ENCODE measurements around the gene ST14. TPM values are rescaled to one million over a fixed set of nuclear protein-coding genes. Genes with fewer than 3 reads are reported as not detected.

The ST14 gene
- total RNA-seq, 1 experiment from 2014 or later, result 1.8 TPM

- TF ChIP-seq SIN3A (IDR thresholded peaks at IDR 0.05; ENCODE audit: borderline replicate concordance, insufficient read depth, low read depth, low read length) (no peak), CTCF (IDR thresholded peaks at IDR 0.05) (no peak), POLR2AphosphoS5 (IDR thresholded peaks at IDR 0.05; ENCODE audit: low read depth, low read length) (no peak), TCF7L2 (IDR thresholded peaks at IDR 0.05; ENCODE audit: low read depth, low read length) (no peak), REST (IDR thresholded peaks at IDR 0.05; ENCODE audit: insufficient read depth in 1 of 2, low read depth in 2 of 2, low read length in 1 of 2) (no peak)
- intact Hi-C loops (cut with micrococcal nuclease; ENCODE audit: unreplicated experiment) (no loop called here), in situ Hi-C loops (cut with HindIII; ENCODE audit: low pct_unique_long_range_greater_than_20kb, low sequenced_read_pairs) (no loop called here)
- Histone ChIP-seq H3K36me3 (ENCODE audit: control insufficient read depth, insufficient read depth, low read length) (peaks cover 28% of the 10 kb centered on the region), H3K27me3 (ENCODE audit: control insufficient read depth, insufficient read depth, low read length) (no peaks in the 10 kb centered on the region), H3K4me3 (ENCODE audit: low read depth in 2 of 2, low read length in 2 of 2) (no peak overlapping the region), H3K9me3 (ENCODE audit: control insufficient read depth, insufficient read depth, low read depth, low read length) (no peaks in the 10 kb centered on the region), H3K4me1 (ENCODE audit: control insufficient read depth, insufficient read depth, low read length) (no peaks in the 10 kb centered on the region), H3K27ac (ENCODE audit: low read length) (no peak overlapping the region)
- POLR2A ChIA-PET, result no interaction called here
- DNase-seq (ENCODE audit: low read depth, low spot score) (no peak), ATAC-seq (no peak)
- no TSS peak for BruUV-seq (replicated peaks)
- CTCF ChIA-PET, result no interaction called here
These were observed 20.2 kb upstream of the ST14 start for GRCh38 chr11:130139401-130139800.

- POLR2A ChIA-PET, result no interaction called here
- H3K27ac ChIP-seq (ENCODE audit: low read length), result no peak overlapping the region
- H3K4me1 ChIP-seq (ENCODE audit: control insufficient read depth, insufficient read depth, low read length), result peaks cover 8% of the 10 kb centered on the region
- no peak for DNase-seq (ENCODE audit: low read depth, low spot score)
- intact Hi-C loops (cut with micrococcal nuclease; ENCODE audit: unreplicated experiment) (no loop called here), in situ Hi-C loops (cut with HindIII; ENCODE audit: low pct_unique_long_range_greater_than_20kb, low sequenced_read_pairs) (no loop called here)
- no TSS peak for BruUV-seq (replicated peaks)
- H3K9me3 ChIP-seq (ENCODE audit: control insufficient read depth, insufficient read depth, low read depth, low read length), result no peaks in the 10 kb centered on the region
- TF ChIP-seq TCF7L2 (IDR thresholded peaks at IDR 0.05; ENCODE audit: low read depth, low read length) (no peak), CTCF (IDR thresholded peaks at IDR 0.05) (no peak)
- ATAC-seq, result no peak
- H3K4me3 ChIP-seq (ENCODE audit: low read depth in 2 of 2, low read length in 2 of 2), result no peak overlapping the region
- H3K27me3 ChIP-seq (ENCODE audit: control insufficient read depth, insufficient read depth, low read length), result no peaks in the 10 kb centered on the region
- CTCF ChIA-PET, result no interaction called here
- peaks cover 31% of the 10 kb centered on the region for H3K36me3 ChIP-seq (ENCODE audit: control insufficient read depth, insufficient read depth, low read length)
These were observed 17.8 kb upstream of the ST14 start for GRCh38 chr11:130141561-130142341.
